ENCODE measurements around the gene PLA2G1B.

DNA sequence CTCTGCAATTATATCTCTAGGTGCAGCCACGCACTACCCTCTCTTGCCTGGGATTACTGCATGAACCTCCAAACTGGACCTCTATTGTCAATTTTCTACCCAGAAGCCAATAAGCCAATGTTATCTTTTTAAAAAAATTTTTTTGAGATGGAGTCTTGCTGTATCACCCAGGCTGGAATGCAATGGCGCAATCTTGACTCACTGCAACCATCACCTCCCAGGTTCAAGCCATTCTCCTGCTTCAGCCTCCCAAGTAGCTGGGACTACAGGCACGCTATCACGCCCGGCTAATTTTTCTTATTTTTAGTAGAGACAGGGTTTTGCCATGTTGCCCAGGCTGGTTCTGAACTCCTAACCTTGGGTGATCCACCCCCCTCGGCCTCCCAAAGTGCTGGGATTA lies 50.8 kb downstream of the PLA2G1B start:
- TF ChIP-seq, protein P1, sequence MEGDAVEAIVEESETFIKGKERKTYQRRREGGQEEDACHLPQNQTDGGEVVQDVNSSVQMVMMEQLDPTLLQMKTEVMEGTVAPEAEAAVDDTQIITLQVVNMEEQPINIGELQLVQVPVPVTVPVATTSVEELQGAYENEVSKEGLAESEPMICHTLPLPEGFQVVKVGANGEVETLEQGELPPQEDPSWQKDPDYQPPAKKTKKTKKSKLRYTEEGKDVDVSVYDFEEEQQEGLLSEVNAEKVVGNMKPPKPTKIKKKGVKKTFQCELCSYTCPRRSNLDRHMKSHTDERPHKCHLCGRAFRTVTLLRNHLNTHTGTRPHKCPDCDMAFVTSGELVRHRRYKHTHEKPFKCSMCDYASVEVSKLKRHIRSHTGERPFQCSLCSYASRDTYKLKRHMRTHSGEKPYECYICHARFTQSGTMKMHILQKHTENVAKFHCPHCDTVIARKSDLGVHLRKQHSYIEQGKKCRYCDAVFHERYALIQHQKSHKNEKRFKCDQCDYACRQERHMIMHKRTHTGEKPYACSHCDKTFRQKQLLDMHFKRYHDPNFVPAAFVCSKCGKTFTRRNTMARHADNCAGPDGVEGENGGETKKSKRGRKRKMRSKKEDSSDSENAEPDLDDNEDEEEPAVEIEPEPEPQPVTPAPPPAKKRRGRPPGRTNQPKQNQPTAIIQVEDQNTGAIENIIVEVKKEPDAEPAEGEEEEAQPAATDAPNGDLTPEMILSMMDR (IDR thresholded peaks at IDR 0.05): no peak
- no peak for TF ChIP-seq POLR2A (IDR thresholded peaks at IDR 0.05)

Measured in adrenal gland (tissue), 5 donors.